ENCODE data around the gene REG3G. TPM values are rescaled to one million over a fixed set of nuclear protein-coding genes. Genes with fewer than 3 reads are reported as not detected.

REG3G gene
- polyA plus RNA-seq, 1 donor from 2014 or later, result not detected

DNA sequence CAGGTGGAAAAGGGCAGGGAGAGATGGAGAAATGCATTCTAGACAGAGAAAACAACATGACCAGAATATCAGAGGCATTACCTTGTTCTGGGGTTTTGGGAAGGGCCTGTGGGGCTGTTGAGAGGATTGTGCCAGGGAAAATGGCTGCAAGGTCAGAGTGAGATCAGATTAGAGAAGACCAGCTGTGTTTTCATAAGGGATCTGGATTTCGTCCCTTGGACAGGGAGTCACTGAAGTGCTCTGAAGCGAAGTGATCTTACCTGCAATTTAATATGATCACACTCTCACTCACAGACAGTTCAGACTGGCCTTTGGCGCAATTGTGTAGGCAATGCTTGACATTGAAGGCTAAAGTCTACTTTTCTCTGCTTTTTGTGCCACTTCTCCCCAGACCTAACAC, 20.3 kb upstream of the REG3G start:
- Histone ChIP-seq H4K20me1 (ENCODE audit: insufficient read depth) (no peaks in the 10 kb centered on the region), H3K27me3 (ENCODE audit: insufficient read depth, low read depth, low read length) (no peaks in the 10 kb centered on the region), H3K4me2 (ENCODE audit: low read length) (no peak overlapping the region), H3K27ac (ENCODE audit: low read length) (no peak overlapping the region), H3K9me2 (ENCODE audit: insufficient read depth, low read length) (no peaks in the 10 kb centered on the region), H3F3A (ENCODE audit: insufficient read depth, low read length, poor library complexity, severe bottlenecking) (no peaks in the 10 kb centered on the region), H3K9me3 (ENCODE audit: low read length) (no peaks in the 10 kb centered on the region), H3K79me2 (replicated peaks; ENCODE audit: insufficient read depth, low read length) (no peaks in the 10 kb centered on the region), H3K4me3 (ENCODE audit: low read length) (no peak overlapping the region), H3K36me3 (ENCODE audit: insufficient read depth, low read length) (no peaks in the 10 kb centered on the region), H2AFZ (ENCODE audit: low read depth, low read length) (no peak overlapping the region), H3K9ac (ENCODE audit: low read length) (no peak overlapping the region)
- TF ChIP-seq POLR2AphosphoS5 (IDR thresholded peaks at IDR 0.05), result no peak
- no peak for TF ChIP-seq MXI1 (conservative IDR thresholded peaks at IDR 0.05; ENCODE audit: poor library complexity, severe bottlenecking)
- TF ChIP-seq, protein P1, sequence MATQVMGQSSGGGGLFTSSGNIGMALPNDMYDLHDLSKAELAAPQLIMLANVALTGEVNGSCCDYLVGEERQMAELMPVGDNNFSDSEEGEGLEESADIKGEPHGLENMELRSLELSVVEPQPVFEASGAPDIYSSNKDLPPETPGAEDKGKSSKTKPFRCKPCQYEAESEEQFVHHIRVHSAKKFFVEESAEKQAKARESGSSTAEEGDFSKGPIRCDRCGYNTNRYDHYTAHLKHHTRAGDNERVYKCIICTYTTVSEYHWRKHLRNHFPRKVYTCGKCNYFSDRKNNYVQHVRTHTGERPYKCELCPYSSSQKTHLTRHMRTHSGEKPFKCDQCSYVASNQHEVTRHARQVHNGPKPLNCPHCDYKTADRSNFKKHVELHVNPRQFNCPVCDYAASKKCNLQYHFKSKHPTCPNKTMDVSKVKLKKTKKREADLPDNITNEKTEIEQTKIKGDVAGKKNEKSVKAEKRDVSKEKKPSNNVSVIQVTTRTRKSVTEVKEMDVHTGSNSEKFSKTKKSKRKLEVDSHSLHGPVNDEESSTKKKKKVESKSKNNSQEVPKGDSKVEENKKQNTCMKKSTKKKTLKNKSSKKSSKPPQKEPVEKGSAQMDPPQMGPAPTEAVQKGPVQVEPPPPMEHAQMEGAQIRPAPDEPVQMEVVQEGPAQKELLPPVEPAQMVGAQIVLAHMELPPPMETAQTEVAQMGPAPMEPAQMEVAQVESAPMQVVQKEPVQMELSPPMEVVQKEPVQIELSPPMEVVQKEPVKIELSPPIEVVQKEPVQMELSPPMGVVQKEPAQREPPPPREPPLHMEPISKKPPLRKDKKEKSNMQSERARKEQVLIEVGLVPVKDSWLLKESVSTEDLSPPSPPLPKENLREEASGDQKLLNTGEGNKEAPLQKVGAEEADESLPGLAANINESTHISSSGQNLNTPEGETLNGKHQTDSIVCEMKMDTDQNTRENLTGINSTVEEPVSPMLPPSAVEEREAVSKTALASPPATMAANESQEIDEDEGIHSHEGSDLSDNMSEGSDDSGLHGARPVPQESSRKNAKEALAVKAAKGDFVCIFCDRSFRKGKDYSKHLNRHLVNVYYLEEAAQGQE (IDR thresholded peaks at IDR 0.05; ENCODE audit: borderline replicate concordance), result no peak
- TF ChIP-seq TAF1 (IDR thresholded peaks at IDR 0.05; ENCODE audit: low read depth), result no peak
- TF ChIP-seq, protein P2, sequence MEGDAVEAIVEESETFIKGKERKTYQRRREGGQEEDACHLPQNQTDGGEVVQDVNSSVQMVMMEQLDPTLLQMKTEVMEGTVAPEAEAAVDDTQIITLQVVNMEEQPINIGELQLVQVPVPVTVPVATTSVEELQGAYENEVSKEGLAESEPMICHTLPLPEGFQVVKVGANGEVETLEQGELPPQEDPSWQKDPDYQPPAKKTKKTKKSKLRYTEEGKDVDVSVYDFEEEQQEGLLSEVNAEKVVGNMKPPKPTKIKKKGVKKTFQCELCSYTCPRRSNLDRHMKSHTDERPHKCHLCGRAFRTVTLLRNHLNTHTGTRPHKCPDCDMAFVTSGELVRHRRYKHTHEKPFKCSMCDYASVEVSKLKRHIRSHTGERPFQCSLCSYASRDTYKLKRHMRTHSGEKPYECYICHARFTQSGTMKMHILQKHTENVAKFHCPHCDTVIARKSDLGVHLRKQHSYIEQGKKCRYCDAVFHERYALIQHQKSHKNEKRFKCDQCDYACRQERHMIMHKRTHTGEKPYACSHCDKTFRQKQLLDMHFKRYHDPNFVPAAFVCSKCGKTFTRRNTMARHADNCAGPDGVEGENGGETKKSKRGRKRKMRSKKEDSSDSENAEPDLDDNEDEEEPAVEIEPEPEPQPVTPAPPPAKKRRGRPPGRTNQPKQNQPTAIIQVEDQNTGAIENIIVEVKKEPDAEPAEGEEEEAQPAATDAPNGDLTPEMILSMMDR (IDR thresholded peaks at IDR 0.05; ENCODE audit: poor library complexity, severe bottlenecking), result no peak

DNA sequence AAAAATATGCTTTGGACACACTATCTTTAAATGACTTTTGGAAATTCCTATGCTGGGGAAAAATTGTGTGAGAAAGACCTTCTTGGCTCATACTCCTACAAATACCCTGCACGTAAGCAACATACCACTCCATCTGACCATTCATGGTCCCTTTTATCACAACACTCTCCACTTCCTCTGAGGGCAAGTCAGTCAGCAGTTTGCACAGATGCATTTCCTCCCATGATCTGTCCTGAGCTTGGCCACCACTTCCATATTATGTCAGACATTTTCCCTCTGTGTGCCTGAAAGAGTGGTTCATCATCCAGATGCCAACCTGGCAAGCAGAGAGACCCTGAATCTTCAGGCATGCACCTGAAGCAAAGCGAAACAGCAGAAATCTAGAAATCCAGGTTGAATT, 16.1 kb upstream of the REG3G start:
- no peak overlapping the region for H3K4me2 ChIP-seq (ENCODE audit: low read length)
- H3K9me3 ChIP-seq (ENCODE audit: low read length), result no peaks in the 10 kb centered on the region
- TF ChIP-seq EP300 (conservative IDR thresholded peaks at IDR 0.05; ENCODE audit: poor library complexity, severe bottlenecking) (no peak), SMC3 (conservative IDR thresholded peaks at IDR 0.05; ENCODE audit: poor library complexity) (no peak), POLR2AphosphoS5 (IDR thresholded peaks at IDR 0.05) (no peak), MXI1 (conservative IDR thresholded peaks at IDR 0.05; ENCODE audit: poor library complexity, severe bottlenecking) (no peak), EZH2 (IDR thresholded peaks at IDR 0.05; ENCODE audit: borderline replicate concordance, insufficient read depth, low read length, poor library complexity, severe bottlenecking) (no peak), RAD21 (conservative IDR thresholded peaks at IDR 0.05) (no peak), TAF1 (IDR thresholded peaks at IDR 0.05; ENCODE audit: low read depth) (no peak)
- TF ChIP-seq, protein P2 (IDR thresholded peaks at IDR 0.05; ENCODE audit: poor library complexity, severe bottlenecking), result no peak
- TF ChIP-seq, protein P1 (IDR thresholded peaks at IDR 0.05; ENCODE audit: borderline replicate concordance), result no peak
- no peaks in the 10 kb centered on the region for H3K27me3 ChIP-seq (ENCODE audit: insufficient read depth, low read depth, low read length)
- H3K79me2 ChIP-seq (replicated peaks; ENCODE audit: insufficient read depth, low read length), result no peaks in the 10 kb centered on the region
- H4K20me1 ChIP-seq (ENCODE audit: insufficient read depth), result no peaks in the 10 kb centered on the region
- H3K9me2 ChIP-seq (ENCODE audit: insufficient read depth, low read length), result no peaks in the 10 kb centered on the region
- no peak overlapping the region for H3K4me3 ChIP-seq (ENCODE audit: low read length)
- no peak overlapping the region for H3K27ac ChIP-seq (ENCODE audit: low read length)
- H3F3A ChIP-seq (ENCODE audit: insufficient read depth, low read length, poor library complexity, severe bottlenecking), result no peaks in the 10 kb centered on the region
- no peaks in the 10 kb centered on the region for H3K36me3 ChIP-seq (ENCODE audit: insufficient read depth, low read length)
- H2AFZ ChIP-seq (ENCODE audit: low read depth, low read length), result no peak overlapping the region
- no peak overlapping the region for H3K9ac ChIP-seq (ENCODE audit: low read length)
